Keratinocyte (primary cell): Measurements from ENCODE around the gene GLG1. TPM values are rescaled to one million over a fixed set of nuclear protein-coding genes. Genes with fewer than 3 reads are reported as not detected.

Experiments used
- DNase-seq: peaks from one replicate; pipeline ENCODE4 v3.0.0-alpha.2; 2011; ENCODE audit warnings: low read depth, missing footprints, low spot score
- FAIRE-seq: peaks from 2 replicates; lab custom pipeline; 2011; peaks lifted over from hg19 to GRCh38; lab: Jason Lieb, UNC
- H2AFZ ChIP-seq: 2 replicates; pipeline ENCODE4 v1.6.0; 2012; ENCODE audit warnings: low read length, control low read depth, inconsistent platforms; ENCODE audit not compliant: control insufficient read depth
- H3K27ac ChIP-seq: 2 replicates; pipeline ENCODE4 v1.5.1; 2011; ENCODE audit warnings: low read length; ENCODE audit not compliant: control insufficient read depth, insufficient read depth
- H3K27me3 ChIP-seq: 3 replicates; pipeline ENCODE4 v1.6.0; 2011; ENCODE audit warnings: low read length; ENCODE audit not compliant: control insufficient read depth, insufficient read depth; ENCODE audit errors: extremely low read depth
- H3K36me3 ChIP-seq, 2 experiments: 2 replicates in 1 of 2; 3 replicates in 1 of 2; pipeline ENCODE4 v1.5.1; 2011; ENCODE audit warnings: low read length in 2 of 2, mild to moderate bottlenecking in 1 of 2; ENCODE audit not compliant: control insufficient read depth in 2 of 2, insufficient read depth in 2 of 2; ENCODE audit errors: extremely low read depth in 1 of 2
- H3K4me1 ChIP-seq: 3 replicates; pipeline ENCODE4 v1.5.1; 2011; ENCODE audit warnings: low read length; ENCODE audit not compliant: control insufficient read depth, insufficient read depth; ENCODE audit errors: extremely low read depth
- H3K4me2 ChIP-seq: 3 replicates; pipeline ENCODE4 v1.6.0; 2011; ENCODE audit warnings: low read depth, low read length; ENCODE audit not compliant: control insufficient read depth, insufficient read depth; ENCODE audit errors: extremely low read depth
- H3K4me3 ChIP-seq, 3 experiments: fragments of 200-600 bp in 1 of 3; sonication (generic) in 1 of 3; 2 replicates in 2 of 3; 3 replicates in 1 of 3; pipeline ENCODE4 v1.5.1; 2011 to 2016; ENCODE audit warnings: low read length in 3 of 3, mild to moderate bottlenecking in 3 of 3, control low read depth in 2 of 3, inconsistent platforms in 1 of 3, low read depth in 1 of 3, mixed read lengths in 1 of 3, mixed run types in 1 of 3, moderate library complexity in 1 of 3; ENCODE audit not compliant: control insufficient read depth in 2 of 3, insufficient read depth in 2 of 3; ENCODE audit errors: extremely low read depth in 1 of 3
- H3K79me2 ChIP-seq: 2 replicates; pipeline ENCODE4 v1.6.0; 2012; ENCODE audit warnings: low read length; ENCODE audit not compliant: control insufficient read depth, insufficient read depth
- H3K9ac ChIP-seq: 3 replicates; pipeline ENCODE4 v1.6.0; 2011; ENCODE audit warnings: low read length; ENCODE audit not compliant: control insufficient read depth, insufficient read depth; ENCODE audit errors: extremely low read depth
- H3K9me1 ChIP-seq: 3 replicates; pipeline ENCODE4 v1.6.0; 2011; ENCODE audit warnings: low read length; ENCODE audit not compliant: control insufficient read depth, insufficient read depth; ENCODE audit errors: extremely low read depth
- H3K9me3 ChIP-seq: 2 replicates; pipeline ENCODE4 v1.5.1; 2012; ENCODE audit warnings: low read depth, low read length; ENCODE audit not compliant: control insufficient read depth
- H4K20me1 ChIP-seq: 3 replicates; pipeline ENCODE4 v1.6.0; 2011; ENCODE audit warnings: low read length; ENCODE audit not compliant: control insufficient read depth, insufficient read depth; ENCODE audit errors: extremely low read depth
- EZH2 ChIP-seq: IDR thresholded peaks from one replicate; pipeline ENCODE4 v1.6.1; 2012; ENCODE audit warnings: inconsistent platforms, mild to moderate bottlenecking, low read length, moderate library complexity
- dilution Hi-C: fragments of 300-500 bp; cut with MboI; formaldehyde crosslinking; loops from one replicate; pipeline ENCODE4 v1.7.0; 2020; ENCODE audit warnings: low sequenced_read_pairs; ENCODE audit not compliant: extremely low pct_ligation_motif_present
- polyA plus RNA-seq, 5 experiments: library from polyadenylated mRNA; depleted of rRNA in 3 of 5; stranded (reverse) in 3 of 5; stranded (forward) in 1 of 5; unstranded in 1 of 5; fragments of >200 nt; gene quantifications; 1 replicate in 1 of 5; 2 replicates in 3 of 5; 3 replicates in 1 of 5; pipeline versions ENCODE4 v1.2.1 to v1.2.3, GENCODE V29; 2011 to 2012; ENCODE audit warnings: missing spikeins in 2 of 5, low read depth in 1 of 5, low replicate concordance in 1 of 5
- TF ChIP-seq, protein P1 (sequence below), 3 experiments: IDR thresholded peaks in 1 of 3; conservative IDR thresholded peaks in 1 of 3; optimal IDR thresholded peaks in 1 of 3; 2 replicates in 2 of 3; 3 replicates in 1 of 3; pipeline versions ENCODE3 to v1.5.1; 2011; ENCODE audit warnings: low read length in 3 of 3, mild to moderate bottlenecking in 3 of 3, moderate library complexity in 2 of 3, control low read depth in 1 of 3, inconsistent platforms in 1 of 3; ENCODE audit not compliant: insufficient read depth in 2 of 3; ENCODE audit errors: extremely low read depth in 1 of 3

GLG1 gene
- polyA plus RNA-seq, 1 donor (not counting 4 experiments of a cell fraction or from before 2014, with no cell fraction given) = 63.6 TPM

GRCh38 chr16:74562117-74562516 lies 44.8 kb downstream of the GLG1 start:
- Histone ChIP-seq H3K9ac (no peak overlapping the region), H3K27me3 (no peaks in the 10 kb centered on the region), H3K4me2 (no peak overlapping the region), H3K9me3 (no peaks in the 10 kb centered on the region), H3K4me1 (no peaks in the 10 kb centered on the region), H3K27ac (no peak overlapping the region), H3K79me2 (peaks cover 59% of the 10 kb centered on the region), H3K4me3 (no peak overlapping the region), H2AFZ (no peak overlapping the region), H3K9me1 (no peaks in the 10 kb centered on the region), H3K36me3 (no peaks in the 10 kb centered on the region), H4K20me1 (no peaks in the 10 kb centered on the region)
- DNase-seq = no peak
- no peak for FAIRE-seq
- dilution Hi-C loops = no loop called here
- TF ChIP-seq, protein P1, sequence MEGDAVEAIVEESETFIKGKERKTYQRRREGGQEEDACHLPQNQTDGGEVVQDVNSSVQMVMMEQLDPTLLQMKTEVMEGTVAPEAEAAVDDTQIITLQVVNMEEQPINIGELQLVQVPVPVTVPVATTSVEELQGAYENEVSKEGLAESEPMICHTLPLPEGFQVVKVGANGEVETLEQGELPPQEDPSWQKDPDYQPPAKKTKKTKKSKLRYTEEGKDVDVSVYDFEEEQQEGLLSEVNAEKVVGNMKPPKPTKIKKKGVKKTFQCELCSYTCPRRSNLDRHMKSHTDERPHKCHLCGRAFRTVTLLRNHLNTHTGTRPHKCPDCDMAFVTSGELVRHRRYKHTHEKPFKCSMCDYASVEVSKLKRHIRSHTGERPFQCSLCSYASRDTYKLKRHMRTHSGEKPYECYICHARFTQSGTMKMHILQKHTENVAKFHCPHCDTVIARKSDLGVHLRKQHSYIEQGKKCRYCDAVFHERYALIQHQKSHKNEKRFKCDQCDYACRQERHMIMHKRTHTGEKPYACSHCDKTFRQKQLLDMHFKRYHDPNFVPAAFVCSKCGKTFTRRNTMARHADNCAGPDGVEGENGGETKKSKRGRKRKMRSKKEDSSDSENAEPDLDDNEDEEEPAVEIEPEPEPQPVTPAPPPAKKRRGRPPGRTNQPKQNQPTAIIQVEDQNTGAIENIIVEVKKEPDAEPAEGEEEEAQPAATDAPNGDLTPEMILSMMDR (optimal IDR thresholded peaks at IDR 0.05 in 1 of 3, IDR thresholded peaks at IDR 0.05 in 1 of 3, conservative IDR thresholded peaks at IDR 0.05 in 1 of 3; ENCODE audit: extremely low read depth in 1 of 3, insufficient read depth in 2 of 3, low read length in 3 of 3) = no peak
- no peak for TF ChIP-seq EZH2

DNA sequence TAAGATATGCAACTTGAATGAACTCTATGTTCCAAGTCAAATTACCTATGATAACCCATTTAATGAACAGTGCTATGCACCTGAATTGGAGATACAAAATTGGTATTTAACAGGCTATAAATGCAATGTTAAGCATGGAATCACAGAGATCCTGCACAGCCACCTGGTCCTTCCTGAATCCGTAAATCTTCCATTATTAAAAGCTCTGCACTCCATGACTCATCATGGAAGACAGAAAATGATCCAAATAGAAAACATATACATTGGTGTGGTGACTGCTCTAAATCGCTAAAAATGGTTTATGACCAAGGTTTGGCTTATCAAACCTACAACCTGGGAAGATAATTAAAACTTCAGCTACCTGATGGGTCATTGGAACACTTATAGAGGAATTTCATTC lies 45.3 kb downstream of the GLG1 start:
- dilution Hi-C loops = no loop called here

More for the DNA sequence above, 45.3 kb downstream of the GLG1 start:
- Histone ChIP-seq H3K9me1 (no peaks in the 10 kb centered on the region), H3K4me3 (no peak overlapping the region), H3K9ac (no peak overlapping the region), H4K20me1 (no peaks in the 10 kb centered on the region), H3K9me3 (no peaks in the 10 kb centered on the region), H3K36me3 (no peaks in the 10 kb centered on the region), H3K27me3 (no peaks in the 10 kb centered on the region), H3K79me2 (peaks cover 56% of the 10 kb centered on the region), H3K4me1 (no peaks in the 10 kb centered on the region), H2AFZ (no peak overlapping the region), H3K27ac (no peak overlapping the region), H3K4me2 (no peak overlapping the region)
- FAIRE-seq = no peak
- TF ChIP-seq, protein P1 (optimal IDR thresholded peaks at IDR 0.05 in 1 of 3, IDR thresholded peaks at IDR 0.05 in 1 of 3, conservative IDR thresholded peaks at IDR 0.05 in 1 of 3; ENCODE audit: extremely low read depth in 1 of 3, insufficient read depth in 2 of 3, low read length in 3 of 3) = no peak
- TF ChIP-seq EZH2 = no peak
- DNase-seq = no peak
